NB4 (cell line): ENCODE data around the gene DOCK7.

ENCODE experiments used
- POLR2A ChIP-seq: IDR thresholded peaks from 2 replicates; pipeline ENCODE4 v1.6.1; 2011; ENCODE audit warnings: mild to moderate bottlenecking; ENCODE audit not compliant: insufficient read length; ENCODE audit errors: extremely low read depth
- TF ChIP-seq, protein P1 (sequence below): IDR thresholded peaks from one replicate; pipeline ENCODE4 v1.5.1; 2012; ENCODE audit warnings: low read depth, low read length
- TF ChIP-seq, protein P2 (sequence below): IDR thresholded peaks from 2 replicates; pipeline ENCODE4 v1.6.1; 2011; ENCODE audit warnings: low read depth, low read length

DNA sequence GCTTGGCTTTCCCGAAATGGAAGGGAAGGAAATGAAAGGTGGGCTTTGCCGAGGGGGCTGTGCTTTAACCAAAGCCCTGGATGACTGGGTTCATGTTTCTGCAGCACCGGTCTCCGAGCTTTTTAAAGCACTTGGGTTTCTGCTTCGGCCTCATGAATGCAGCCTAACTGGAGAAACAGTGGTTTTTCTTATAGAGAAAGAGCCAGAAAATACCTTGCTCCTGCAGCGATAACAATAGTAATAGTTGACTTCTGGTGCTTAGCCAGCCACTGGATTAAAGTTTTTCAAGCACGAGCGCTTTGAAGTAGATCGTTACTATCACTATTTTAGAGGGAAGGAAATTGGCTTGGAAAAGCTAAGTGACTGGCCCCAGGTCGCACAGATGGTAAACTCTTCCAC is 500 bp upstream of the DOCK7 start:
- TF ChIP-seq, protein P1, sequence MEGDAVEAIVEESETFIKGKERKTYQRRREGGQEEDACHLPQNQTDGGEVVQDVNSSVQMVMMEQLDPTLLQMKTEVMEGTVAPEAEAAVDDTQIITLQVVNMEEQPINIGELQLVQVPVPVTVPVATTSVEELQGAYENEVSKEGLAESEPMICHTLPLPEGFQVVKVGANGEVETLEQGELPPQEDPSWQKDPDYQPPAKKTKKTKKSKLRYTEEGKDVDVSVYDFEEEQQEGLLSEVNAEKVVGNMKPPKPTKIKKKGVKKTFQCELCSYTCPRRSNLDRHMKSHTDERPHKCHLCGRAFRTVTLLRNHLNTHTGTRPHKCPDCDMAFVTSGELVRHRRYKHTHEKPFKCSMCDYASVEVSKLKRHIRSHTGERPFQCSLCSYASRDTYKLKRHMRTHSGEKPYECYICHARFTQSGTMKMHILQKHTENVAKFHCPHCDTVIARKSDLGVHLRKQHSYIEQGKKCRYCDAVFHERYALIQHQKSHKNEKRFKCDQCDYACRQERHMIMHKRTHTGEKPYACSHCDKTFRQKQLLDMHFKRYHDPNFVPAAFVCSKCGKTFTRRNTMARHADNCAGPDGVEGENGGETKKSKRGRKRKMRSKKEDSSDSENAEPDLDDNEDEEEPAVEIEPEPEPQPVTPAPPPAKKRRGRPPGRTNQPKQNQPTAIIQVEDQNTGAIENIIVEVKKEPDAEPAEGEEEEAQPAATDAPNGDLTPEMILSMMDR = no peak
- no peak for TF ChIP-seq POLR2A
- TF ChIP-seq, protein P2, sequence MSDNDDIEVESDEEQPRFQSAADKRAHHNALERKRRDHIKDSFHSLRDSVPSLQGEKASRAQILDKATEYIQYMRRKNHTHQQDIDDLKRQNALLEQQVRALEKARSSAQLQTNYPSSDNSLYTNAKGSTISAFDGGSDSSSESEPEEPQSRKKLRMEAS = no peak
